Stimulated activated naive CD4-positive, alpha-beta T cell (primary cell): Measurements from ENCODE around the gene CHPF.

ENCODE experiments used
- DNase-seq, 6 experiments: peaks; one replicate each; lab custom pipeline; 2025; lab: John Stamatoyannopoulos, UW

The CHPF gene

DNA sequence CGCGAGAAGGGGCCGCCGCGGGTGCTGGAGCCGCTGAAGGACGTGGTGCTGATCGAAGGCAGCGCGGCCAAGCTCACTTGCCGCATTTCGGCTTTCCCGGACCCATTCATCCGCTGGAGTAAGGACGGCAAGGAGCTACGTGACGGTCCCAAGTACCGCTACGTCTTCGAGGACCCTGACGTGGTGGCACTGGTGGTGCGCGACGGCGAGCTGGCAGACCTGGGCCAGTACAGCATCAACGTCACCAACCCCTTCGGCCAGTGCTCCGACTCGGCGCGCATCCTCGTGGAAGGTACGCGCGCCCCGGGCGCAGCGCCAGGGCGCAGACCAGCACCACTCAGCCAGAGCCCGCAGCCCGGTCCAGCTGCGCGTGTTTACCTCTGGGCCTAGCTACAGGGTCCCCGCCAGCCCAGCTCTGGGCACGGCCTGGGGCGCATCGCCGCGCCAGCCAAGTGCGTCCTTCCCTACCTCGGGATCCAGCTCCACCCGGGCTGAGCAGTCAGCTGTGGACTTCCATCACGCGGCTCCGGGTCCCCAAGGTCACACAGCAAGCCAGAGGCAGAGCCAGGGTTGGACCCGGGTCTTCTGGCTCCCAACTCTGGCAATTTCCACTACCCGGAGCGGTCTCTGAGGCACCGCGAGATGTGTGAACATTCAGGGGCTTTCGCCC lies 46.6 kb downstream of the CHPF start:
- DNase-seq = peak in 2 of 6 experiments; percentile 8 to 25

DNA sequence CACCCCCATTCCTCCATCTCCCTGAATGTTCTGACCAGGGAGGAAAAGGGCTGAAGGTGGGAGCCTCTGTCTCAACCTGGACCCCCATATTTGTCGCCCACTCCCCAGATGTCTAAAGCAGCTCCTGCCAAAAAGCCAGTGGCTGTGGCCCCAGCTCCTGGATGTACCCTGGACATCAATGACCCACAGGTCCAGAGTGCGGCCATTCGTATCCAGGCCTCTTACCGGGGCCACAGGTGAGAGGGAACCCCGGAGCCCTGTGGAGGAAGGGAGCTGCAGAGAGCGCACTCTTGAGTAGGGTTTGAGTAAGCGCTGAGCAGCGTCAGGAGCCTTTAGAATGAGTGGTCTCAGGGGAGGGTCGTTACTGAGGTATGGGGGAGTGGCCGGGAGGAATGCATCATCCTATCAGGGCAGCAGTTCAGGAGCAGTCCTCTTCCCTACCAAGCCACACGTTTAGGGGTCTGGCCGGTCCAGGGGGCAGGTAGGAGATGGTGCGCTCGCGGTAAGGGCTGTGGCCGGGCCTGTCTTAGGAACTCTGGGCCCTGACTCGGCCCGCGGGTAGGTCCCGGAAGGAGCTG lies 47.3 kb downstream of the CHPF start:
- no peak for DNase-seq

DNA sequence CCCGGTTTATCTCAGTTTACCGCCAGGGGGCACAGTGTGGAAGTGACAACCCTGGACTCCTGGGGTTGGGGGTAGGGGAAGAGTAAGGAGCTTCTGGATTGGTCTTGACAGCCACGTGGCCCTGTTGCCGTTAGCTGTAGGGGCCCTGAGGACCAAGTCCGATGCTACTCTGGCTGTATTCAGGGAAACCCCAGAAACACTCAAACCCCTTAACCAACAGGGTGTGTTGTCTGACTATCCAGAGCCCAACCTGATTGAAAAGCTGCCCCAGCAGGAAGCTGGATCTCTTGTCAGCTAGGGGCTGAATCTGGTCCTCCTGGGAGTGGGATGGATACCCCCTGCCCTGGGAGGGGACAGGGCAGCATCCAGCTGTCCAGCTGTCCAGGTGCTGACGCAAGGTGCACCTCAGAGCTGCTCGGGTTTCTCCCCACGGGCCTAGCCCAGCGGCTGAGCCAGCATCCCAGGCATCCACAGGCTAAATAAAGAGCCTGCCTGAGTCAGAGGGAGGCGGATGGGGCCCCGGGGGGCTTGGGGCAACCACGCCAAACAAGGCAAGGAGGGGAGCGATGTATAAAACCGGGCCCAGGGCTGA lies 48.0 kb downstream of the CHPF start:
- peak in 5 of 6 experiments; percentile 16 to 50 (median 34) for DNase-seq

DNA sequence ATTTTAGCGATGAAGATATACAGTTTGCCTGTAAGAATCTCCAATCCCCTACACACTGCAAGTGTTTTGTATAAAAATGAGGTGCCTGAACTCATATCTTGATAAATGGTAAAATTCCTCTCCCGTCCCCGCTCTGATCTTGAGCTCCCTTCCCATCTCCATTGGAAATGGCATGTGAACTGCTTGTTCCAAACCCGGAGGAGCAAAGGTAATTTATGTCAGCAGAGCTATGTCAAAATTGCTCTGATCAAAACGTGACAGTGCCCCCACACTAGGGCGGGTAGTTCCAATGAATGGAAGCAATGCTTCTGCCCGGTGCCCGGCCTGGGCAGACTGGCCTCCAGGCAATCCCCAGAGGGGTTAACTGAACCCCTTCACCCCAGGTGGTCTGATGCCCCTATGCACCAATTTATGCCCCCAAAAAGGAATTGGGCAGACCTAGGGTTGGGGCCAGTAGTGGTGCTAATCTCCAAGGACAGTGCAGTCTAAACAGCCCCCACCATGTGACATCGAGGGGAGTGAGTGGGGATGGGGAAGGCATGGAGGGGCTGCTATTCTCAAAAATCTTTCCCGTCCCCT lies 48.6 kb downstream of the CHPF start:
- no peak for DNase-seq

DNA sequence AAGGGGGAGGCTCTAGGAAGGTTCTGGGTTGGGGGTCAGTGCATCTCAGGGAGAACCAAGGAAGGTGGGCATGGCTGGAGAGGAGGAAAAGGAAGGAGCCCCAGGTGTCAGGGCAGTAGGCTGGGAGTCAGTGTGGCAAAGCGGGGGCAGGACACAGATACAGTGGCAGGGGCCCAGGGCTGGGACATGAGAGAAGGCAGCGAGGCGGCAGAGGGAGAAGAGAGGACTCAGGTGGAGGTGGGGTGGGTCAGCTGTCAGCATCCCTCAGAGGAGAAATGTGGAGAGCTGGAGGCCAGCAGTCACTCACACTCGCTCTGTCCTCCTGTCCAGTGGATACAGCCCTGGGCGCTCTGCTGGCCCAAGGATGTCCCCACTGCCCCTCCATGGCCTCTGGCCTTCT lies 50.5 kb downstream of the CHPF start:
- no peak for DNase-seq

DNA sequence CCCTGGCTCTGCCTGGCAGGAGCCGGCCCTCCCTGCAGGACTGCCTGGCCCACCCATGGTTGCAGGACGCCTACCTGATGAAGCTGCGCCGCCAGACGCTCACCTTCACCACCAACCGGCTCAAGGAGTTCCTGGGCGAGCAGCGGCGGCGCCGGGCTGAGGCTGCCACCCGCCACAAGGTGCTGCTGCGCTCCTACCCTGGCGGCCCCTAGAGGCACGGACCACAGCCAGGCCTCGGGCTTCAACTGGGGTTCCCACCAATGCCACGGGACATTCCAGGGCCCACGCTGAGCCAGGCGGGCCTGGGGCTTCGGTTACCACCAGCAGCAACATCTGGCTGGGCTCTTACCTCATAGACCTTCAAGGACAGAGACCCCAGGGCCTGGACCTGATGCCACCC lies 51.0 kb downstream of the CHPF start:
- no peak for DNase-seq

DNA sequence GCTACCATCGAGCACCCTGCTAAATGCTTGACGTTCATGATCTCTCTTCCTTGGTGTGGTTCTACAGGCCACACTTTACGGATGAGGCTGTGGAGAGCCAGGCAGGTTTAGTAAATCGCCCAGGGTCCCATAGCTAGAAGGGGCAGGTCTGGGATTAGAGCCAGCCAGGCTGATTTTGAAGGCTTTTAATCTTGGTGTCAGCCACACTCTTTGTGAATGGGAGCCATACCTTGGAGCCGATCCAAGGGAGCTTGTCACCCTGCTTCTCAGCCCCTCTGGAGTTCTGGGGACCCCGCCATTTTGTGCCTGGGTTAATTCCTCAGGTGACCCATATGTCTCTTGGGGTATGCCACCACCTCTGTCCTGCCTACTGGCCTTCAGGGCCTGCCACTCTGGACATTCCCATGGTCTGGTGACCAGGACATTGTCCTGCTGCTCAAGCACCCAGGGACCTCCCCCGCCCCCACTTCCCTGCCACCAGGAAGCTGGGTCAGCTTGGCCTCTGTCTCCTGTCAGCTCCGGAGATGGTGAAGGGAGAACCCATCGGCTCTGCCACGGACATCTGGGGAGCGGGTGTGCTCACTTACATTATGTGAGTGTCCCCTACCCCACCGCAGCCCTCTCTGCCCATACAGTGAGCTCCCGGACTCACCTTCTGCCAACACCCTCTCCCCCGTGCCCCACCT lies 52.2 kb downstream of the CHPF start:
- no peak for DNase-seq

DNA sequence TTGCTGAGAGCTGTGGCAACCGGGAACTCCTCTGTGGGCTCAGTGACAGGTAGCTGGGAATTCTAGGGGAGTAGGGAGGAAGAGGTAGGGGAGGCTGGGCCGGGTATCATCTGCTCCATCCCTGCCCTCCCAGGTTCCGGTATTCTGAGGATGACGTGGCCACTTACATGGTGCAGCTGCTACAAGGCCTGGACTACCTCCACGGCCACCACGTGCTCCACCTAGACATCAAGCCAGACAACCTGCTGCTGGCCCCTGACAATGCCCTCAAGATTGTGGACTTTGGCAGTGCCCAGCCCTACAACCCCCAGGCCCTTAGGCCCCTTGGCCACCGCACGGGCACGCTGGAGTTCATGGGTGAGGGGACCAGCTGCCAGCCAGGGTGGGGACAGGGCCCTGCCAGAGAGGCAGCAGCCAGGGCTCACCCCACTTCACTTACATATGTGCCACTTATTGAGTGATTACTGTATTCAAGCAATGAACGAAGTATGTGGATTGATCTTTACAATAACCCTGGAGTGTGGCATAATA lies 52.9 kb downstream of the CHPF start:
- no peak for DNase-seq

DNA sequence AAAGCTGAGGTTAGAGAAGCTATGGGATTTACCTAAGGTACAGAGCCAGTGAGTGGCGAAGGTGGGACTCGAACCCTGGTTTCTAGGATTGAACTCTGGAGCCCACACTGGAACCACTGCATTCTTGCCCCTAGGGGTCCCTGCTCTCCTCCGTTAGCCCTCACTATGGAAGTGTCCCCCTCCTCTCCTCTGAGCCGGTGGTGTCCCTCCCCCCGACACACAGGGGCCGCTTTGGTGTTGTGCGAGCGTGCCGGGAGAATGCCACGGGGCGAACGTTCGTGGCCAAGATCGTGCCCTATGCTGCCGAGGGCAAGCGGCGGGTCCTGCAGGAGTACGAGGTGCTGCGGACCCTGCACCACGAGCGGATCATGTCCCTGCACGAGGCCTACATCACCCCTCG lies 53.4 kb downstream of the CHPF start:
- no peak for DNase-seq

DNA sequence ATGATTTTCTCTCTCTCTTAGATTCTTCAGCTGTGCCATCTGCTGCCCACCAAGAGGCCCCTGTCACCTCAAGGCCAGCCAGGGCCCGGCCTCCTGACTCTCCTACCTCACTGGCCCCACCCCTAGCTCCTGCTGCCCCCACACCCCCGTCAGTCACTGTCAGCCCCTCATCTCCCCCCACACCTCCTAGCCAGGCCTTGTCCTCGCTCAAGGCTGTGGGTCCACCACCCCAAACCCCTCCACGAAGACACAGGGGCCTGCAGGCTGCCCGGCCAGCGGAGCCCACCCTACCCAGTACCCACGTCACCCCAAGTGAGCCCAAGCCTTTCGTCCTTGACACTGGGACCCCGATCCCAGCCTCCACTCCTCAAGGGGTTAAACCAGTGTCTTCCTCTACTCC lies 54.3 kb downstream of the CHPF start:
- no peak for DNase-seq
